ENCODE results near the gene MYL5.
"Not testable (repeated sequence)": the region's sequence is repeated elsewhere in the genome, so short reads cannot be mapped to it uniquely, and the experiment has no call there.

Gene MYL5

DNA sequence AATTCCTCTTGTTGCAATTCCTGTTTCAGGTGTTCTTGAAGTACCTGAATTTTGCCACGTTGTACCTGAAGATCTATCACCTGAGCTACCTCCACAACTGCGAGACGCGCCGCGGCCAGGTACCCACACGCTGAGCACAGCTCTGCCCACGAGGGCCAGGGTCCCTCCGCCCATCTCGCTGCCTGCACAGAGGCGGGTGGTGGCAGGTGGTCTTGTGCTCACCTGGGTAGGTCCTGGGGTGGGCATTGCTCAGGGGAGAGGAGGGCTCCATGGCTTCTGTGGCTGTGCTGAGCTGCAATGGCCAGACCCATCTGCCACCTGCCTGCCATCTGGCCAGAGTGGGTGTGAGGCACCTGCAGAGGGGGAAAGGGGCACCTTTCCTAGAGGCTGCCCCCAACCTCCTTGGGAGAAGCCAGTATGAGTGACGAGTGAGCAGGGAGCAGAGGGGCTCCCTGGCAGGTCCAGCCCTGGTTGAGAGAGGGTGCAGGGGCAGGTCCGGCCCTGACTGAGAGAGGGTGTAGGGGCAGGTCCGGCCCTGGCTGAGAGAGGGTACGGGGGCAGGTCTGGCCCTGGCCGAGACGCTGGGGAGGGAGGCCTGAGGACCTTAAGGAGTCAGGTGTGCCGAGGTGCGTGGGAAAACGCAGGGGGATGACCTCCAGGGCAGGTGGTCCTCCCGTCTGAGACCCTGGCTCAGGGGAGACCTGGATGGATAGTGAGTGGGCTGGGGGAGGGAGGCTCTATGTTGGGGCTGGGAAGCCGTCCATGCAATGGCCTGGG, 38.3 kb upstream of the MYL5 start:
- DNase-seq (ENCODE audit: low read depth in 2 of 2, low spot score in 1 of 2), result no peak

DNA sequence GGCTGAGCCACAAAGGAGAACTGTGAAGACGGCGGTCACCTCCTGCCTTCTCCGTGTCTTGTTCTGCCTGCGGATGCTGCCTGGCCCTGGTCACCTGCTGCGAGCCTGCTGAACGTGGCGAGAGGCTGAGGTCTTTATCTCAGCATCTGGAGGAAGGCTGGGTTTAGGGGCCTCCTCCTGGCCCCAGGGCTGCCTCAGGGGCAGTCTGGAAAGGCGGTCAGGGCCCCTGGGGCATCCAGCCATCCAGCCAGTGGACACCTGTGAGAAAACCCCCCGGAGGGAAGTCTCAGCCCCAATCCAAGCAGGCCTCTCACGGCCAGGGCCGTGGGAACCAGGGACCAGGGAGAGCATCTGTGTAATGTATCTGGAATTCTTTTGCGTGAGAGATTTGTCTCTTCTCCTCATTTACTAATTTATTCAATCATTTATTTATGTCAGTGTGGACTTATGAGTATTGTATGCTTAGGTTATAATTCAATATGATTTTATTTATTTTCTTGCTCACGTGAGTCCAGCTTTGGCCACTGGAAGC, 37.6 kb upstream of the MYL5 start:
- no peak for DNase-seq (ENCODE audit: low read depth in 2 of 2, low spot score in 1 of 2)

DNA sequence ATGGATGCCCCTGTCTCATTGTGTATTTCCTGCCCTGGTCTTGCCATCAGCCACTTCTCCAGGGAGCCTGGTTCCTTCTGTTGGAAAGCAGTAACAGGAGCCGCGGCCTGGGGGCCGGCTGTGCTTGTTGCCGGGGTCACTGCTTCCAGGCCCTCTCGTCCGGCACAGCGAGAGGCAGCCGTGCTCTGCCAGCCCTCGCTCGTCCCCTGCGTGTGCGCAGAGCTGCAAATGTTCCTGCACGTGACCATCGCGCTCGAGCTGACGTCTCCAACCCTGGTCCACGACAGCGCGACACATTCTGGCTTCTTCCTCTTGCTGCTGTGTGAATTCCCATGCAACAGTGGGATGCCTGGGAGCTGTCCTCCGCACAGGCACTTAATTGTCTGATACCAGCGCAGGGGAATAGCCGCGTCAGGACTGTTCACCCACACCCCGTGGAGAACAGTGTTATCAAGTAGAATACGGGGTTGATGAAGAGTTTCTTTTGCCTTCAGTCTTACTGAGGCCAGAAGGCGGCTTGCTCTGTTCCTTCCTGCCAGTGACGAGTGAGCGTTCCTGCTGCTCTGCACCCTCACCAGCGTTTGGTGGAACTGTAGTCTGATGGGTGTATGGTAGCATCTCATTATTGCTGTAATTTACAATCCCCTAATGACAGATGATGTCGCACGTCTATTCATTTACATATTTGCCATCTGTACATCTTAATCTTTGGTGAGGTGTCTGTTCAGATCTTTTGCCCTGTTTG, 36.6 kb upstream of the MYL5 start:
- DNase-seq (ENCODE audit: low read depth in 2 of 2, low spot score in 1 of 2), result no peak

DNA sequence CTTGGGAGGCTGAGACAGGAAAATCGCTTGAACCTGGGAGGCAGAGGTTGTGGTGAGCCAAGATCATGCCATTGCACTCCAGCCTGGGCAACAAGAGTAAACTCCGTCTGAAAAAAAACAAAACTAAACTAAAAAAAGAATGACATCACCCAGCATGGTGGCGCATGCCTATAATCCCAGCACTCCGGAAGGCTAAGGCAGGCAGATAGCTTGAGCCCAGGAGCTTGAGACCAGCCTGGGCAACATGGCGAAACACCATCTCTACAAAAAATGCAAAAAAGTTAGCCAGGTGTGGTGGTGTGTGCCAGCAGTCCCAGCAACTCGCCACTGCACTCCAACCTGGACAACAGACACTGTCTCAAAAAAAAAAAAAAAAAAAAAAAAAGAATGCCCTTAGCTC, 32.0 kb upstream of the MYL5 start:
- not testable (repeated sequence) for DNase-seq (ENCODE audit: low read depth in 2 of 2, low spot score in 1 of 2)

DNA sequence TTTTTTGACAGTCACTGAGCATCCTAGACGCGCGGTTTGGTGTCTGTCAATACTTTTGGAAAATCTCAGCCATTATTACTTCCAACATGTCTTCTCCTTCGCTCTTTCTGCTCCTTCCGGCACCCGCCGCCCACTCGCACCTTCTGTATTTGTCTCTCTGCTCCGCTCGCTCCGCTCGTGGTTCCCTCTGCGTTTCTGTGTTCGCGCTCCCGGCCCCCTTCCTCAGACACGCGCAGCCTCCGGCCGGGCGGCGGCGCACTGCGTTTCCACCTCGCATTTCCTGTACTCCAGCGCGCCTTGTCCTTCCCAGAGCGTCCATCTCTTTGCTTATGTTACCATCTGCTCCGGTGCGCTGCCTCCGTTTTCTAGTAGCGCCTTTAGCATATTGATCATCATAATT, 27.9 kb upstream of the MYL5 start:
- no peak for DNase-seq (ENCODE audit: low read depth in 2 of 2, low spot score in 1 of 2)

DNA sequence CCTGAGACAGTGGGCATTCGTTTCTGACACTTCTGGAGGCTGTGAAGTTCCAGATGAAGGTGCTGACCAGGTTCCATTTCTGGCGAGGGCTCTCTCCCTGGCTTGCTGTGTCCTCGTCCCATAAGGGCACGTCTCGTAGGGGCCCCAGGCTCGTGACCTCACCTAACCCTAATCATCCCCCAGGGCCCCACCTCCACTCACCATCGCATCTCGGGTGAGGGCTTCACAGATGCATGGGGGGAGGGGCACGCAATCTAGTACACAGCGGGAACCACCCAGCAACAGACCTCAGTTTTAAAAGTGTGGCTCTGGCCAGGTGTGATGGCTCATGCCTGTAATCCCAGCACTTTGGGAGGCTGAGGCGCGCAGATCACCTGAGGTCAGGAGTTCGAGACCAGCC, 26.9 kb upstream of the MYL5 start:
- no peak for DNase-seq (ENCODE audit: low read depth in 2 of 2, low spot score in 1 of 2)

DNA sequence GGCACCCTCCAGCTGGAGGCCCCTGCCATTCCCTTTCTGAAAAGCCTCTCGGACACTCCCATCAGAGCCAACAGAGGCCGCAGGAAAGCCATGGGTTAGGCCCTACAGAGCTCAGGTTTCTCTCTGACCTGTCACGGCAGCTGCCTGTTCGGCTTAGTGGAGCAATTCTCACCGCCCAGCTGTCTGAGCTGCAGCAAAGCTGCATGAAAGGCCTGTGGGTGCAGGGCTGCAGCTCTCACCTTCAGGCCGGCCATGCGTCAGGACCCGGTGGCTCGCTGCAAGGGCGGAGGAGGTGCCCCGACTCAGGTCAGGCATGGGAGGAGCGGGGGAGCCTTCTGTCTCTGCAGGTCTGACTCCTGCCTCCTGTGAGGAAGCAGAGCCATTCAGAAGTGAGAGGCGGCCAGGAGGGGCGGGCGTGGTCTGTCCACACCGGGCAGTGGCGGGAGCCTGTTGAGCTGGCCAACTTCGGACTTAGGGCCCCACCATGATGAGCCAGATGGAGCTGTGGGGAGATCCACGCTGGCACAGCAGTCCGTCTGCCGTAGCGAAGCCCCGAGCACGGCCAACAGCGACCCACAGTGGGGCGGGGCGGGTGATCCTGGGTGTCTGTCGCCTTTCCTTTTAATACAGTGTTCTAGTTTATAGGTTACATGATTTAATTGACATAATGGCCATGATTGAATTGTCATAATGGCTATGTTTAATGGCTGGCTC, 25.6 kb upstream of the MYL5 start:
- DNase-seq (ENCODE audit: low read depth in 2 of 2, low spot score in 1 of 2), result no peak

DNA sequence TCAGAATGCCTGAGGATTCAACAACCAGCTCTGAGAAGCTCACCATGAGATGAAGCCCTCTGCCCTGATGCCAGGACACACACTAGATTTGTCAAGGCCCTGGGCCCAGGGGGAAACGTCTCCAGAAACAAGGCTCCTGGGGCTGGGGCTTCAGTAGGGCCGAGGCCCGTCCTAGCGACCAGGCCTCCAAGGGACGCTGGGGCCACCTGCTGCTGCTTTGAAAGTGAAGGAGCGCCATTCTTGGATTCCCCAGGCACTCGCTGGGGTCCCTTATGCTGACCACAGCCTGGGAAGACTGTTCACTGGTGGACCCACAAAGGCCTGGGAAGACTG, 25.1 kb upstream of the MYL5 start:
- DNase-seq (ENCODE audit: low read depth in 2 of 2, low spot score in 1 of 2), result no peak

DNA sequence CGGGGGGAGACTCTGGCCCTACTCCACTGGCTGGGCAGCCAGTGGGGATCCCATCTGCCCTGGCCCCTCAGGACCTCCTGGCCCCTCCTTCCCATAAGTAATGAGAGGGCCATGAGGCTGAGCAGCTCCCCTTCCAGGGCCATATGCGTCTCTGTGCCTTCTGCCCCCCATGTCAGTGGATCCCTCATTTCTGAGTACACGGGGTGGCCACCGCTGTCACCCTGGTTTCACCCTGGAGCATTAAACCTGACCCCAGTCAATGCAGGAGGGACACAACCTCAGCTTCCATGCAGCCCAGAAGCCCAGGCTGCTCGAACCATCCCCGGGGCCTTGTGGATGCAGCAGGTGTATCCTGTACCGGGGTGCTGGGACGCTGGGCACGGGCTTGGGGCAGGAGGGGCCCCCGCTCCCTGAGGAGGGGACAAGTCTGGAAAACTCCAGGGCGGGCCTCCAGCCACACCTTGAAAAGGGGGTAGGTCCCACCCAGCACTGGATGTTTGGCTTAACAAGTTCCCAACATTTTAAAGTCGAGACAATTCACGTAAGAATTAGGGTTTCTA, 24.5 kb upstream of the MYL5 start:
- no peak for DNase-seq (ENCODE audit: low read depth in 2 of 2, low spot score in 1 of 2)

DNA sequence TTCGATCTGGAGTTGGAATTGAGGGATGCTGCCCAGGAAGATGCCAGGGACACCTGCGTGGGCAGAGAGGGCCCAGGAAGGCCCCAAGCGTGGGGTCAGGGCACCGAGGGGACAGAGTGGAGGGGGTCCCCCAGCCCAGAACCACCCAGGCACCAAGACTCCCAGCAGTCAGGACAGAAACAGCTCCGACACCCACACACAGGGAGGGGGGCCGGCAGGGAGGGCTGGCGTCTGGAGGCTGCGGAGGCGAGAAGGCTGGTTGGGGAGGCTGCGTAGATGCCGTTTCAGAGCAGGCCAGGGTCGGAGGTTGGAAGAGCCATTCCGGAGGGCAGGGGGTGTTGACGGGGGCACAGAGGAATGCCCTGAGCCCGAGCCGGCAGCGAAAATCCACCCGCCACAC, 23.9 kb upstream of the MYL5 start:
- DNase-seq (ENCODE audit: low read depth in 2 of 2, low spot score in 1 of 2), result no peak

DNA sequence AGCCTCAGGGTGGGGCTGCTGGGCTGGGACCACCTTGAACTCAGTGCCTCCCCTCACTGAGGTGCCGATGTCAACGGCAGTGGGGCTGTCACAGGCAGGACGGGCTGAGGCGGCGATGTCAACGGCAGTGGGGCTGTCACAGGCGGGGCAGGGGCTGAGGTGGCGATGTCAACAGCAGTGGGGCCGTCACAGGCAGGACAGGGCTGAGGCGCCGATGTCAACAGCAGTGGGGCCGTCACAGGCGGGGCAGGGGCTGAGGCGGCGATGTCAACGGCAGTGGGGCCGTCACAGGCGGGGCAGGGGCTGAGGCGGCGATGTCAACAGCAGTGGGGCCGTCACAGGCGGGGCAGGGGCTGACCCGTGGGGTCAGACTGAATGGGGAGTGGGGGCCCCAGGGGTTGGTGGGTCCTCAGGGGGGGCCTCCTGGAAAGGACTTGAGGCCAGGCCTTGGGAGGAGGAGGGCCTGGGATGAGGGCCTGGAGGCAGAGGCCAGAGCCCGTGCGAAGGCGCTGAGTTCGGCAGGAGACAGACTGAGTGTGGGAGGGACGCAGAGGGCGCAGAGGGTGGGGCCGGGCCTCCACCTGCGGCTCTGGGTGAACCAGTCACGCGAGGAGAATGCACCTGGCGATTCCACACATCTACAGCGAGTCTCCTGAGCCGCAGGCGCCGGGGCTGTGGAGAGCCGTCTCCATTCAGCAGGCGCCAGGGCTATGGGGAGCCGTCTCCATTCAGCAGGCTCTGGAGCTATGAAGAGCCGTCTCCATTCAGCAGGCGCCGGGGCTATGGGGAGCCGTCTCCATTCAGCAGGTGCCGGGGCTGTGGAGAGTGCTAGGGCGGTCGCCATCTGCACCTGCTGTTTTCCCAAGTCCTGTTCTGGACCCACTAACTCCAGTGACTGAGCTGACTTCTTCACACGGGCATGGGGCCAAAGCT, 23.1 kb upstream of the MYL5 start:
- DNase-seq (ENCODE audit: low read depth in 2 of 2, low spot score in 1 of 2), result no peak

DNA sequence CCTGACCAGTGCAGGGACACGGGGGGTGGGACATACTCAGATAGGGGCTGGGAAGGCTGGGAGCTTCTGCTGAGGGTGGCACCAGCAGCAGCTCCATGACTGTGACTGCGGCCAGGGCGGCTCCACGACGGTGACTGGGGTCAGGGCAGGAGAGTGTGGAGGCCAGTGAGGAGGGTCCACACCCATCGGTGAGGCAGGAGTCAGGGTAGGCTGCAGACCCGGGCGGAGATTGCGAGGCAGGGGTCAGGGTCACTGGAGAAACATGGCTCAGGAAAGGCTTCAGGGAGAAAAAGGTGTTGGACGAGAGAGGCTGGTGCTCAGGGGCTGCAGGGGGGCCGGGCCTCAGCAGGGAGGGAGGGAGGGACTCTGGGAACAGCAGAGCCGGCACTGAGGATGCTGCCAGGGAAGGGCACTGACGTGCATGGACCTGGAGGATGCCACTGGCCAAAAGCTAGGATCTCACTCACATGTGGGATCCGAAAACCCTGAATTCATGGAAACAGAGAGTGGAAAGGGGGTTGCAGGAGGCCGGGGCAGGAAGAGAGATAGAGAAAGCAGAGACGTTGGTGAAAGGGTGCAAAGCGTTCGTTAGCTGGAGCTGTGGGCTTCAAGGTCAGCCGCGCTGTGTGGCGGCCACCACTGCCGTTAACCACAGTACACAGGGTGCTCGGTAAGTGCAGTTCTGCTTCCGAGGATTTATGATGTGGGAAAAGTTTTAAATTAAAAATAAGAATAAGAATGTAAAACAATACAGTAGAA, 22.3 kb upstream of the MYL5 start:
- no peak for DNase-seq (ENCODE audit: low read depth in 2 of 2, low spot score in 1 of 2)

DNA sequence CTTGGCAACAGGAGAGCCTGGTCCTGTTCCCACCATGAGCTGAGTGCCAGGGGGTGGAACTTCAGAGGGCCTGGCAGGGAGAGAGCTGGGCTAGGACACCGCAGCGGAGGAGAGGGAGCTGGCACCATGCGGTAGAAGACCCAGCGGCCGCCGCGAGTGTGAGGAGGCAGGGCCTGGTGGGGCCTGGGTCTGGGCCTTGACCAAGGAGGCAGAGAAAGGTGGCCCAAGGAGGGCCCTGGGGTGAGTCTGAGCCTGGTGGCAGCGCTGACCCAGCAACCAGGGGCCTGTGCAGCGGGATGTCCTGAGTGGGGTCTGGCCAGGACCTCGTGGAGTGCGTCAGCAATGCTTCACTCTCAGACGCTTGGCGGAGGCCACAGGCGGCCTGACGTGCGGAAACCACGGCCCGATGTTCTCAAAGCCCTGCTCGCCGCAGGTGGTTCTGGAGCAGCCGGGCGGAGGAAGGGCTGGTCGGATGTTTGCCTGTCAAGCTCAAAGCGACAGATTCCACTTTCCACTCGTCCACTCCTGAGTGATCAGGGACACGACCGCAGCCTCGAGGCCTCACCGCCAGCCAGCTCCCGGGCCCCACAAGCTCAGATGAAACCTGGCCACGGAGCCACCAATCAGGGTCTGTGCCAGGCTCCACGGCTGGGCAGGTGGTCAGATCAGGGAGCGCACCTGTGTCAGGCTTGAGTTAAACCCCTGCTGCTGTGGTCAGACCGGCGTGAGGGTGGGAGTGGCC, 21.1 kb upstream of the MYL5 start:
- DNase-seq (ENCODE audit: low read depth in 2 of 2, low spot score in 1 of 2), result no peak

DNA sequence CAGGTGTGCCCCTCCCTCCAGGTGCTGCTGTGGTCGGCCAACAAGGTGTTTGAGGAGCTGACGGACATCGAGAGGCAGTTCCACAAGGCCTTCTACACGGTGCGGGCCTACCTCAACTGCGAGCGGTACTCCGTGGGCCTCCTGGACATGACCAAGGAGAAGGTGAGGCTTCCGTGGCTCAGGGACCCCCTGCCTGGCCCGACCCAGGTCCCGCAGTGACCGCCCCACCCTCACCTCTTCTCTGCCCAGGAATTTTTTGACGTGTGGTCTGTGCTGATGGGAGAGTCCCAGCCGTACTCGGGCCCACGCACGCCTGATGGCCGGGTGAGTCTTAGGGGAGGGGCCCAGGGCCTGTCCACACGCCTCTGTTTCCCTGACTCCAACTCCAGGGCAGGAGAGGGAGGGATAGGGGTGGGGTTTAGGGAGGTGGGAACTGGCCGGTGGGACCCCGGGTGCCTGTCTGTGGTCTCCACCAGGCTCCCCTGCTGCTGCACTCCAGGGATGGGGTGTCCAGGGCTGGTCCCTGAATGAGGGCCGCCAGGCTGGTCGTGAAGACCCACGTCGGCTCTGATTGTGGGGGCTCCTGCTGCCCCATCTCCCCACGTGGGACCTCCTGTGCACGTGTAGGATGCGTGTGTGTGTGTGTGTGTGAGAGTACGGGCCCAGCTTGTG, 20.4 kb upstream of the MYL5 start:
- no peak for DNase-seq (ENCODE audit: low read depth in 2 of 2, low spot score in 1 of 2)

DNA sequence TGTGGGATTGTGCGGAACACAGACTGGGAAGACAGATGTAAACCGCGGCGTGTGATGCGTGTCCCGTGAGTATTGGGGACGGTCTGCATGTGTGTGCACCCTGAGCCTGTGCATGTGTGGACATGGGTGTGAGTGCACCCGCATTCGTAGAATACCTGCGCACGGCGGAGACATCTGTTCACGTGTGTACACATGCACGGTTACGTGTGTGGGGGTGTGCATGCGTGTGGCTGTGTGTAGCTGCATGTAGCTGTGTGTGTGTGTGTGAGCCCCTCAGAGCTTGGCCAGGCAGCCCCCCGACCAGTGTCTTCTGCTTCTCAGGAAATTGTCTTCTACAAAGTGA, 19.9 kb upstream of the MYL5 start:
- no peak for DNase-seq (ENCODE audit: low read depth in 2 of 2, low spot score in 1 of 2)

DNA sequence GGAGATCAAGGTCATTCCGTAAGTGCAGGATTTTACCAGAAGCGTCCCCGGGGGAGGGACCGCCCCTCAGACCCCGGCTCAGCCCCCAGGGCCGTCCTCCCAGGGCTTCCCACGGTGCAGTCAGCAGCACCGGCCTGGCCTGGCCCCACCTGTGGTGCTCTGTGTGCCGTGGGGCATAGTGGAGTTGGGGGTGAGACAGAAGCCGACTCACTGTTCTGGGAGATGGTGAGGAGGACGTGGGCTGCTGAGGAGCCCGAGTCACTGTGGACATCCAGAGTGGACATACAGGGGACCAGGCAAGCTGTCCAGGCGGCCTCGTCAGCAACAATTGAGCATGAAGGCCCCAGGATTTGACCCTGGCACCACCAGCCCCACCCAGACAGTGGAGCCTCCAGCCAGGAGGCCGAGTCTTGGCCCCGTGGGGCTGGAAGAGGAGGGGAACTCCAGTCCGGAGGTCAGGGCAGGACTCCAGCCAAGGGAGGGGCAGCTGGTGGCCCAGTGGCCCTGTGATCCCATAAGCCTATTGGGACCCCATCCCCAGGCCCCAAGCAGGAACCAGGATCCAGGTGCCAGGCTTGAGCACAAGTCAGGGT, 19.4 kb upstream of the MYL5 start:
- no peak for DNase-seq (ENCODE audit: low read depth in 2 of 2, low spot score in 1 of 2)

DNA sequence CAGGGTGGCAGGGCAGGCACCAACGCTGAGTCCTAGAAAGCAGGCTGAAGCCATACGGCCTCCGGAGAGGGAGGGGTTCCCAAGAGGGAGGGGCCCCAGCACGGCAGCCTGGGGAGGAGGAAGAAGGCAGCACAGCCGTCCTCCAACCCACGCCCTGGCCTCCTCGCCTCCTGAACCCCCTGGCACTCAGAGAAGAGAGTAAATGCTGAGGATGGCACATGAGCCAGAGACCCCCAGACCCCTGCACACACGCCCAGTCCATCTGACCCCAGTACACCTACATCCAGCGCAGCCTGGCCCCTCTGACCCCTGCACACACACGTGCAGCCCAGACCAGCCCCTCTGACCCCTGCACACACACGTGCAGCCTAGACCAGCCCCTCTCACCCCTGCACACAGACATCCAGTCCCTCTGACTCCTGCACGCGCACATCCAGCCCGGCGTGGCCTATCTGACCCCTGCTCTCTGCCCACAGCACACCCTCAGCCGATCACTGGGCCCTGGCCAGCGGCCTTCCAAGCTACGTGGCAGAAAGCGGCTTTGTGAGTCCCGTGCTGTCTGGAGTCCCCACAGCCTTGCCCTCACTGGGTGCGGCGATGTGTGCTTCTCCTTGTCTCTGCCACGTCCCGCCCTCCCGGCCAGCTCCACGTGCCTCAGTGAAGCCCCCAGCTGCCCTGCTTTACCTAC, 18.7 kb upstream of the MYL5 start:
- DNase-seq (ENCODE audit: low read depth in 2 of 2, low spot score in 1 of 2), result no peak

All from stimulated activated CD8-positive, alpha-beta memory T cell treated with anti-CD3 and anti-CD28 coated beads, Interleukin-4, amount 100 ng/mL, for 1 hour (primary cell).